PFSK-1 (cell line): ENCODE results near the gene ATF1.

Source experiments
- FOXP2 ChIP-seq: optimal IDR thresholded peaks from 2 replicates; pipeline ENCODE3; 2011; ENCODE audit warnings: borderline replicate concordance, control low read depth, inconsistent platforms; ENCODE audit not compliant: insufficient read depth; ENCODE audit errors: extremely low read length, extremely low read depth
- POLR2AphosphoS5 ChIP-seq: IDR thresholded peaks from 2 replicates; pipeline ENCODE4 v1.6.1; 2012; ENCODE audit warnings: low read depth, mild to moderate bottlenecking, control low read depth, low read length, moderate library complexity
- REST ChIP-seq, 2 experiments: IDR thresholded peaks; 2 replicates each; pipeline versions ENCODE4 v1.6.1 to v1.8.0; 2011 to 2012; ENCODE audit warnings: low read depth in 2 of 2, low read length in 2 of 2, control low read depth in 1 of 2, inconsistent platforms in 1 of 2, mild to moderate bottlenecking in 1 of 2, moderate library complexity in 1 of 2; ENCODE audit not compliant: insufficient read depth in 1 of 2
- SIN3A ChIP-seq: IDR thresholded peaks from 2 replicates; pipeline ENCODE4 v1.6.1; 2012; ENCODE audit warnings: mild to moderate bottlenecking, low read length, moderate library complexity, borderline replicate concordance; ENCODE audit not compliant: insufficient read depth
- TAF1 ChIP-seq: IDR thresholded peaks from 2 replicates; pipeline ENCODE4 v1.6.1; 2012; ENCODE audit warnings: low read length, control low read depth, borderline replicate concordance; ENCODE audit not compliant: insufficient read depth

ATF1 gene

GRCh38 chr12:50859621-50860310, 95.9 kb downstream of the ATF1 start:
- no peak for TF ChIP-seq POLR2AphosphoS5

GRCh38 chr12:50862316-50862715, 98.4 kb downstream of the ATF1 start:
- no peak for TF ChIP-seq REST (IDR thresholded peaks at IDR 0.05; ENCODE audit: insufficient read depth in 1 of 2, low read depth in 2 of 2, low read length in 2 of 2)
- TF ChIP-seq POLR2AphosphoS5: no peak
- no peak for TF ChIP-seq FOXP2

- TF ChIP-seq POLR2AphosphoS5 (no peak), FOXP2 (no peak), SIN3A (no peak), TAF1 (no peak), REST (IDR thresholded peaks at IDR 0.05; ENCODE audit: insufficient read depth in 1 of 2, low read depth in 2 of 2, low read length in 2 of 2) (no peak)
Observed at GRCh38 chr12:50865266-50865665, 101.4 kb downstream of the ATF1 start.
